Activated CD4-positive, alpha-beta T cell treated with anti-CD3 and anti-CD28 coated beads, Interleukin-2, amount 50 U/mL, for 24 hours (primary cell): ENCODE results near the gene KLF9.
"Not testable (repeated sequence)": the region's sequence is repeated elsewhere in the genome, so short reads cannot be mapped to it uniquely, and the experiment has no call there.

Source experiments
- DNase-seq, 2 donors: peaks; one replicate each; pipeline ENCODE4 v3.0.0-alpha.2; 2020; ENCODE audit warnings: low read depth in 1 of 2, low spot score in 1 of 2

The KLF9 gene

GRCh38 chr9:70405808-70406433 lies 8.5 kb downstream of the KLF9 start:
- DNase-seq, result no peak

- no peak for DNase-seq
Observed at GRCh38 chr9:70404261-70404660, 10.2 kb downstream of the KLF9 start.

GRCh38 chr9:70403618-70404025 lies 10.8 kb downstream of the KLF9 start:
- DNase-seq, result no peak

GRCh38 chr9:70403166-70403565 lies 11.3 kb downstream of the KLF9 start:
- DNase-seq, result no peak

- DNase-seq, result no peak
Observed at GRCh38 chr9:70402213-70402612, 12.2 kb downstream of the KLF9 start.

- DNase-seq, result not testable (repeated sequence)
Observed at GRCh38 chr9:70401241-70401640, 13.2 kb downstream of the KLF9 start.

GRCh38 chr9:70400107-70400892 lies 14.2 kb downstream of the KLF9 start:
- no peak for DNase-seq

GRCh38 chr9:70399141-70399540 lies 15.3 kb downstream of the KLF9 start:
- no peak for DNase-seq

- no peak for DNase-seq
Observed at GRCh38 chr9:70398145-70398556, 16.3 kb downstream of the KLF9 start.

GRCh38 chr9:70395652-70396051 lies 18.8 kb downstream of the KLF9 start:
- no peak for DNase-seq

GRCh38 chr9:70392850-70393249 lies 21.6 kb downstream of the KLF9 start:
- DNase-seq, result no peak

- no peak for DNase-seq
Observed at GRCh38 chr9:70392189-70392588, 22.3 kb downstream of the KLF9 start.

GRCh38 chr9:70390933-70391341 lies 23.5 kb downstream of the KLF9 start:
- DNase-seq, result no peak

- DNase-seq, result no peak
Observed at GRCh38 chr9:70389621-70390266, 24.7 kb downstream of the KLF9 start.

GRCh38 chr9:70389188-70389587 lies 25.3 kb downstream of the KLF9 start:
- no peak for DNase-seq

- DNase-seq, result no peak
Observed at GRCh38 chr9:70387663-70388062, 26.8 kb downstream of the KLF9 start.

- DNase-seq, result no peak
Observed at GRCh38 chr9:70385426-70385825, 29.0 kb downstream of the KLF9 start.

- no peak for DNase-seq
Observed at GRCh38 chr9:70382709-70383605, 31.5 kb downstream of the KLF9 start.

- DNase-seq, result no peak
Observed at GRCh38 chr9:70382046-70382708, 32.3 kb downstream of the KLF9 start.

GRCh38 chr9:70374962-70375618 lies 39.4 kb downstream of the KLF9 start:
- no peak for DNase-seq
